ENCODE data around the gene ZNF407.
"Not testable (repeated sequence)": the region's sequence is repeated elsewhere in the genome, so short reads cannot be mapped to it uniquely, and the experiment has no call there.

The ZNF407 gene

GRCh38 chr18:75083131-75083530 is 485.5 kb downstream of the ZNF407 start:
- no peak for DNase-seq

DNA sequence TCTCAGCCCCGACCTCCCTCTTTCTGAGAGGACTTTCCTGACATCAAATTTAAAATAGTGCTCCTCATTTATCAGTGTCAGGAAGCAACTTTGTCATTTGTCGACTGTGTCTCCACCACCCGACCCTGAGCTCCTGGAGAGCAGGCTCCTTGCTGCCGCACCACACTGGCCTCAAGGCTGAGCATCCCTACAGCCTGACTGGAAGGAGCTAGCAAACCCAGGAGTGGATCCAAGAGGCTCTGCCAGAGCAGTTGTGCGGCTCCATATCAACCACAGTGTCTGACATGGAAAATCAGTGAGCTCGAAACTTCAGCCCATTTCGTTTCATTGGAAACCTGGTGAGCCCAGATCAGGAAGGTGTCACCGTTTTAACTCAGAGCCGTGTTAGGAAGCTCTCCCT is 486.1 kb downstream of the ZNF407 start:
- peak; percentile 26 for DNase-seq

DNA sequence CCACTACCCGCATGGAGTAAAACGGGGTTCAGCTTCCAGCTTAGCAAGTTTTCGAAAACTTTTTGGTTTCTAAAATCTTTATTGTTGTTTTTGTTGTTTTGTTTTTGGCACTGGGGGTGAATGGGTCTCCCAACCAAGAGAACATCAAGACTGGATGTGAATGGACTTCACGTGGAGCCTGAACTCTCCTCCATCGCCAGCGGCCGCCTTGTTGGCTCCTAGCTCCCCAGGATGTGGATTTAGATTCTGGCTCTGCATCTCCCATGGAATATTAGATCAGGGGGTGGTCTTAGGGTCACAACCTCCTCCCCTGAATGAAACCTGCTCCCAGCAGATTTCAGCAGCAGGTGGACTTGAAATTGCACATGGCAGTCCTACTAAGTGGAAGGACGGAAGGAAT is 488.0 kb downstream of the ZNF407 start:
- not testable (repeated sequence) for DNase-seq

- DNase-seq, result no peak
Measured at GRCh38 chr18:75086494-75087034, 488.9 kb downstream of the ZNF407 start.

DNA sequence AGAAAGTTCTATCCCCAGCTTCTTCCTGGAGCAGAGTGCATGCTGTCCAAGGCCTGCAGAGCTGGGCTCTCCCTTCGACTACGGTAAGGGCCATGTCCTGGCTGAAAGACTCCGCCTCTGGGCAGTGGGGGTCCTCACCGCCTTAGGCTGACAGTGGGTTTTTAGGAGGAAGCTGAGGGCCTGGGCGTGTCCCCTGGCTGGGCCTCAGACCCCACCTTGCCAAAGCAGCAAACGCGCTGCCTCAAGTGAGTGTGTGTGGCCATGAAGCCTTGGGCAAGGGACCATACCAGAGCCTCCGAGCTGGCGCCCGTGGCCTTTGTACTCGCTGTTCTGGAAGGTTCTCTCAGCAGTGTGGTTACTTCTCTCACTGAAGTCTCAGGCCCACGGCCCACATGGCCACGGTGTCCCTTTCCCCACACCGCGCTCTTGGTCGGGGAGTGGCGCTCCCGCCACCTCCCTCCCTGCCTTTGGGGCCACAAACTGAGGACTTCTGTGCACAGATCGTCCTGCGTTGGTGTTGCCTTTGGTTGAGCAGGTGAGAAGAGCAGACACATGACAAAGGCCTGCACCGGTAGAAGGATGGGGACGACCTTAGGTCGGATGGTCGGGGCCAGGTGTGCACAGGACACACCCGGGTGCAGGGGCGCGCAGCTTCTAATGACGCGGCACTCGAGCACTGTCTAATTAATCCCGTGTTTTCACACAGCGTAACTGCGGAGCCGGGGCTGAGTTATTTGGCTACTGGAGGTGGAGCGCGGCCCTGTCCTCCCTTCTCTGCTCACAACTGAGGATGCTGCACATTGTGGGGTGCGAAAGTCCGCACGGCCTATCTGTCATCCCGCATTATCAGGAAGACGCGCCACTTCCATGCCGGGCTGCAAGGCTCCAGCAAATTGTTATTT is 489.7 kb downstream of the ZNF407 start:
- no peak for DNase-seq

DNA sequence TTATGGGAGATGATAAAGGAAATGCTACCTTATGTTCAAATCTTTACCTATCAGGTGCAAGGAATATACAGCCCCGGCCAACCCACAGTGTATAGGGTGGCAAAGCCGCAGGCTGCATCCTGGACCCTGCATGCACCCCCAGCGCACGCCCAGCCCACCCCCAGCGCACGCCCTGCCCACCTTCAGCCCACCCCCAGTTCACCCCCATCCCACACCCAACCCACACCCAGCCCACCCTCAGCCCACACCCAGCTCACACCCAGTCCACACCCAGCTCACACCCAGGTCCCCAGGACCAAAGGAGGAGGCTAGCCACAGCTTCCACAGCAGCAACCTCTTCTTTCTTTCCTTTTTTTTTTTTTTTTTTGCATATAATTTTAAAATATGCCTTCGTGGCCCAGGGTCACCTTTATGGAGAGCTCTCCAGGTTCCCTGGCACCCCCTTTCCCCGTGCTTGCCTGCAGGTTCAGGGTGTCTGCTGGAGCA is 490.4 kb downstream of the ZNF407 start:
- no peak for DNase-seq

DNA sequence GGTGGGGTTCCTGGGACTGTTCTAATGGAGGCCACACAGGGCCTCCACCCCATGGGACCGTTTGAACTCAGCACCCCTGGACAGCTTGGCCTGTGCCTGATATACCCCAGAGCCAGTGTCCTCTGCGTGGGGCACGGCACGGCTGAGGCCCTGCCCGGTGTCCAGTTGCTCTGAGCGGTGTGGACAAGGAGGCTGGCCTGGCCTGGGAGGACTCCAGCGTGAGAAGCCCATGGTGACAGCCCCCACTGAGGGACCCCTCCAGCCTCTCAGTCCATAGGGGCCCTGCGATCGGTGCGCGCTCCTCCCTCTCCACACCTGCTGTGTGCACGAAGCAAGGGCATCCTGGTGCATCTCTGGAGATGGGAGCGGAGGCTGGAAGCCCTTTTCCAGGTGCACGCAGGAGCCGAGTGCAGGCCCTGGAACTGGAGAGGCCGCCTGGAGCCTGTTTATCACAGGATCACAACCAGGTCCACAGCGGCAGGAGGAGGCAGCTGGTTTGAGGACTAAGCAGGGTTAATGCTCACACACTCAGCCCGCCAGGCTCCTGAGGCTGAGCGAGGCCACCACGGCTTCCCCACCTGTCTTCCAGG is 491.0 kb downstream of the ZNF407 start:
- no peak for DNase-seq

GRCh38 chr18:75089748-75090327 is 492.2 kb downstream of the ZNF407 start:
- peak; percentile 44 for DNase-seq

- DNase-seq, result peak; percentile 46
Measured at GRCh38 chr18:75090336-75090735, 492.7 kb downstream of the ZNF407 start.

GRCh38 chr18:75097491-75098225 is 500.0 kb downstream of the ZNF407 start:
- no peak for DNase-seq

DNA sequence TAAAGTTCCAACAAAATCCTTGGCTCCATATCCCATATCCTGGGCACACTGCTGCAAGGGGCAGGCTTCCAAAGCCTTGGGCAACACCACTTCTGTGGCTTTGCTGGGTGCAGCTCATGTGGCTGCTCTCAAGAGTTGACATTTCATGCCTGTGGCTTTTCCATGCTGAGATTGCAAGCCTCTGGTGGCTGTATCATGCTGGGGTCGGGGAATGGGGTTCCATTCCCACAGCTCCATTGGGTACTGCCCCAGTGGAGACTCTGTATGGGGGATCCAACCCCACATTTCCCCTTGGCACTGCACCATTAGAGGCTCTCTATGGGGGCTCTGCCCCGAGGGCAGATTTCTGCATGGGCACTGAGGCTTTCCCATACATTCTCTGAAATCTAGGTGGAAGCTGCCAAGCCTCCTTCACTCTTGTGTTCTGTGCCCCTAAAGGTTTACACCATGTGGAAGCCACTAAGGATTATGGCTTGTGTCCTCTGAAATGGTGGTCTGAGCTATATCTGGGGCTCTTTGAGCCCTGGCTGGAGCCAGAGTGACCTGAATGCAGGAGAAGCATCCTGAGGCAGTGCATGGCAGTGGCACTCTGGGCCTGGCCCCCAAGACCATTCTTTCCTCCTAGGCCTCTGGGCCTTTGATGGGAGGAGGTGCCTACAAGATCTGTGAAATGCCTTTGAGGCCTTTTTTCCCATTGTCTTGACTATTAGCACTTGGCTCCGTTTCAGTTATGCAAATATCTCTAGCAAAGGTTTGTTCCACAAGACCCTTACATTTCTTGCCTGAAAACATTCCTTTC is 503.4 kb downstream of the ZNF407 start:
- no peak for DNase-seq

DNA sequence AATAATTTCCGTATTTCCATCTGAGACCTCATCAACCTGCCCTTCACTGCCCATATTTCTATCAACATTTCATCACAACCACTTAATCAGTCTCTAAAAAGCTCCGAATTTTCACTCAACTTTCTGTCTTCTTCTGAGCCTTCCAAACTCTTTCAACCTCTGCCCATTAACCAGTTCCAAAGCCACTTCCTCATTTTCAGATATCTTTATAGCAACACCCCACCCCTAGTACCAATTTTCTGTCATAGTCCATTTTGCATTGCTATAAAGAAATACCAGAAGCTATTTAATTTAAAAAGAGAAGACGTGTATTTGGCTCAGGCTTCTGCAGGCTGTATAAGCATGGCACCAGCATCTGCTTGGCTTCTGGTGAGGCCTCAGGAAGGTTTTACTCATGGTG is 504.2 kb downstream of the ZNF407 start:
- DNase-seq, result no peak

DNA sequence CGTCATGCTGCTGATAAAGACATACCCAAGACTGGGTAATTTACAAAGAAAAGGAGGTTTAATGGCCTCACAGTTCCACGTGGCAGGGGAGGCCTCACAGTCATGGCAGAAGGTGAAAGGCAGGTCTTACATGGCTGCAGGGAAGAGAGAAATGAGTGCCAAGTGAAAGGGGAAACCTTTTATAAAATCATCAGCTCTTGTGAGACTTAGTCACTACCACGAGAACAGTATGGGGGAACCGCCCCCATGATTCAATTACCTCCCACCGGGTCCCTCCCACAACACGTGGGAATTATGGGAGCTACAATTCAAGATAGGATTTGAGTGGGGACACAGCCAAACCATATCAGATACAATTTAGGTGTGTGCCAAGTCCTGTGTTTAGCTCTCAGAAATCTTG is 506.4 kb downstream of the ZNF407 start:
- DNase-seq, result peak; percentile 22

DNA sequence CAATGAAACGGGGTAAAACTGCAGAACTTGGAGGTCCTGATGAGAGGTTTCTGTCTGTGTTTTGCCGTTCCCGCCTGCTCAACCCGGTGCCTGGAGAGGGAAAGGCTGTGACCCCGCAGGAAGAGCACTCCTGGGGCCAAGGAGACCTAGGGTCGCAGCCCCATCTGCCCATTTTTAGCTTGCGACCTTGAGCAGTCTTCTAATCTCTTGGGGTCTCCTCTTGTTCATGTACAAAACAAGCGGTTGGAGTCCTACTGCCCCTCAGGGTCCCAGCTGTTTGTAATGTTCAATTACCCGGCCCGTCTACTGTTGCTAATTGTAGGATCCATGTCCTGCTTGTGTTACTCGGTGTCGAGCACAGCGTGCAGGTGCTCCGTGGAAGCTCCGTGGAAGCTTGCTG is 506.8 kb downstream of the ZNF407 start:
- peak; percentile 12 for DNase-seq

GRCh38 chr18:75105551-75106254 is 508.0 kb downstream of the ZNF407 start:
- DNase-seq, result peak; percentile 43

GRCh38 chr18:75106746-75107145 is 509.1 kb downstream of the ZNF407 start:
- DNase-seq, result peak; percentile 29

DNA sequence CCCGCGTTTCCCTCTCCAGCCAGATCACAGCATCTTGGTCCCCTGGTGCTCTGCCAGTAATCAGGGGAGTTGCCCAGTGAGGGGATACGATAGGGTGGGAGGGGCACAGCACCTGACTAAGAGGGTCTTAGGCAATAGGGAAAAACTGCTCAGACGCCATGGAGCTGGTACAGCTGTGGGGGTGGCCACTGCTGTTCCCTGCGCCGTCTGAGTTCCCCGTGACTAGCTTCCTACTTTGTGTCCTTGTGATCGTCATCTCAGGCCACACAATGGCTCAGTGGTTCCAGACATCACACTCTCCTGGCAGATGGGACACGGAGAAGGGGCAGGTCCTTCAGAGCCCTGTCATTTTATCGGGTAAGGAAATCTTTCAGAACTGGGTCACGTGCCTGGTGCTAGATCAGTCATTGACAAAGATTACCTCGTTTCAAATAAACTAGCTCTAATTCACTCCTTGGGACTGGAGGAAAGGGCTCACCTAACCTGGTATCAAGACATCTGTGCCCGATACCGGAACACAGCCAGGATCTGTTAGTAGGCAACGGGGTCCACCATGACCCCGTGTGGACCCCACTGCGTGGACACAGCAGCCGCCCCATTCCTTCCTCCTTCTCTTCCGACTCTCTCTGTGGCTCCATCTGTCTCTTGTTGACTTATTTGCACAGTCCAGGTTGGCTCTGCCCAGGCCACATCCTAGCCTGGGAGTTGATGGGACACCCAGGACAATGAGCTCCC is 509.7 kb downstream of the ZNF407 start:
- DNase-seq, result peak; percentile 30

DNA sequence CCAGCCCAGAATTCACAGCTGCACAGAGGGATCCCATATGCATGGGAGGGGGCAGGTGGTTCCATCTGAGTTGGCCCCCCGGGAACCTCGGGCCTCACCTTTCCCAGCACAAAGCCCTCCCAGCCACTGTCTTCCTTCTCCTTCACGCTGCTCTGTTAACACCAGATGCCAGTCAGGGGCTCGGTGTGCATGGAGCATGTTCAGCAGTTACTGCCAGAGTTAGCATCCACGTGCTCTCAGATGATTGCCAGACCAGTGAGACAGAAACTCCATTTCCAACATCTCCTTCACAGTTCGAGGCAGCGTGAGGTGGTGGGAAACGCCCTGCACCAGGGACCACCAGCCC is 510.2 kb downstream of the ZNF407 start:
- peak; percentile 47 for DNase-seq

- peak; percentile 29 for DNase-seq
Measured at GRCh38 chr18:75108579-75109318, 511.1 kb downstream of the ZNF407 start.

DNA sequence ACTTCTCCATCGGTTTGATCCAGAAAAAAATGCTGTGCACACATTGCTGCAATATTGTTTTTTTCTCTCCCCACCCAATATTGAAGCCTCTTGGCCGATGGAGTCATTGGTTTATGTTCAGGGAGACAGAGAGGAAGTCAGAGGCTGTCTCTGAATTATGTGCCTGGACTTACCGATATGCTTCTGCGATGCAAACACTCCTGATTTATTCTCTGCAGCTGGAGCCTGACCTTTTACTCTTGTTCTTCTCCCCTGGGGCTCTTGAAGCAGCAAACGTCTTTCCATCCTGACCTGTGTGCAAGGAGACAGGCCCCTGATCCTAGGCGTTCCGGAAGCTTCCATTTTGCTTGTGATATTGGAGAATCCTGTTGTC is 511.6 kb downstream of the ZNF407 start:
- DNase-seq, result no peak
